Keratinocyte (primary cell): ENCODE measurements around the gene WNT3.

Source experiments
- EZH2 ChIP-seq: IDR thresholded peaks from one replicate; pipeline ENCODE4 v1.6.1; 2012; ENCODE audit warnings: inconsistent platforms, mild to moderate bottlenecking, low read length, moderate library complexity
- TF ChIP-seq, protein P1 (sequence below), 3 experiments: IDR thresholded peaks in 1 of 3; conservative IDR thresholded peaks in 1 of 3; optimal IDR thresholded peaks in 1 of 3; 2 replicates in 2 of 3; 3 replicates in 1 of 3; pipeline versions ENCODE3 to v1.5.1; 2011; ENCODE audit warnings: low read length in 3 of 3, mild to moderate bottlenecking in 3 of 3, moderate library complexity in 2 of 3, control low read depth in 1 of 3, inconsistent platforms in 1 of 3; ENCODE audit not compliant: insufficient read depth in 2 of 3; ENCODE audit errors: extremely low read depth in 1 of 3

DNA sequence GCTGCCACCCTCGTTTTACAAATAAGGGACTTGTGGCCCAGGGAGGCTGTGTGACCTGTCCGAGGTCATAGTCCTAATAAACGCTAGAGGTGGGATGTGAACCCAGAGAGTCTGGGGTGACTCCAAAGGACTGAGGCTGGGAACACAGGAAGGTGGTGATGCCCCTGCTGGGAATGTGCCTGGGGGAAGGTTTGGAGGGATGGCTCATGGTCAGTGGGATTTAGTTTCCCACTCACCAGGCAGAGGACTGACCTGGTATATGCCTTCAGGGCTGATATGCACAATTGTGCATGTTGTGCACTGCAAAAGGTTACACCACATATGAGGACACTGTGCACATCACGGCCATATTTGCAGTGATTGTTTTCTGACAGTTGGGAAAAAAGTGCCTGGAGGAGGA is 19.0 kb upstream of the WNT3 start:
- TF ChIP-seq, protein P1, sequence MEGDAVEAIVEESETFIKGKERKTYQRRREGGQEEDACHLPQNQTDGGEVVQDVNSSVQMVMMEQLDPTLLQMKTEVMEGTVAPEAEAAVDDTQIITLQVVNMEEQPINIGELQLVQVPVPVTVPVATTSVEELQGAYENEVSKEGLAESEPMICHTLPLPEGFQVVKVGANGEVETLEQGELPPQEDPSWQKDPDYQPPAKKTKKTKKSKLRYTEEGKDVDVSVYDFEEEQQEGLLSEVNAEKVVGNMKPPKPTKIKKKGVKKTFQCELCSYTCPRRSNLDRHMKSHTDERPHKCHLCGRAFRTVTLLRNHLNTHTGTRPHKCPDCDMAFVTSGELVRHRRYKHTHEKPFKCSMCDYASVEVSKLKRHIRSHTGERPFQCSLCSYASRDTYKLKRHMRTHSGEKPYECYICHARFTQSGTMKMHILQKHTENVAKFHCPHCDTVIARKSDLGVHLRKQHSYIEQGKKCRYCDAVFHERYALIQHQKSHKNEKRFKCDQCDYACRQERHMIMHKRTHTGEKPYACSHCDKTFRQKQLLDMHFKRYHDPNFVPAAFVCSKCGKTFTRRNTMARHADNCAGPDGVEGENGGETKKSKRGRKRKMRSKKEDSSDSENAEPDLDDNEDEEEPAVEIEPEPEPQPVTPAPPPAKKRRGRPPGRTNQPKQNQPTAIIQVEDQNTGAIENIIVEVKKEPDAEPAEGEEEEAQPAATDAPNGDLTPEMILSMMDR (optimal IDR thresholded peaks at IDR 0.05 in 1 of 3, IDR thresholded peaks at IDR 0.05 in 1 of 3, conservative IDR thresholded peaks at IDR 0.05 in 1 of 3; ENCODE audit: extremely low read depth in 1 of 3, insufficient read depth in 2 of 3, low read length in 3 of 3): no peak
- no peak for TF ChIP-seq EZH2
